ENCODE results near the gene TMEM184A. TPM values are rescaled to one million over a fixed set of nuclear protein-coding genes. Genes with fewer than 3 reads are reported as not detected.
"Not testable (repeated sequence)": the region's sequence is repeated elsewhere in the genome, so short reads cannot be mapped to it uniquely, and the experiment has no call there.

TMEM184A gene
- total RNA-seq, 1 experiment from 2014 or later = 1.2 TPM

DNA sequence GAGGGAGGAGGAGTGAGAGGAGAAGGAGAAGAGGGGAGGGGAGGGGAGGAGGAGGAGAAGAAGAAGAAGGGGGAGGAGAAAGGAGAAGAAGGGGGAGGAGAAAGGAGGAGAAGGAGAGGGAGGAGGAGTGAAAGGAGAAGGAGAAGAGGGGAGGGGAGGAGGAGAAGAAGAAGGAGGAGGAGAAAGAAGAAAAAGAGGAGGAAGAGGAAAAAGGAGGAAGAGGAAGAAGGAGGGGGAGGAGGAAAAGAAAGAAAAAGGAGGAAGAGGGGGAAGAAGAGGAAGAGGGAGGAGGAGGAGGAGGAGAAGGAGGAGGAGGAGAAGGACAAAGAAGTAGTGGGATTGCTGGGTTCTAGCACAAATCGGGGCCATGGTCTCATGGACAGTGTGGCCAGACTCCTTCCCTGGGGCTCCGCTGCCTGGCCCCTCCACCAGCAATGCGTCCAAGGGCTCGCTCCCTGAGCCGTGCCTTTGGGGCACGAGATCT is 29.7 kb downstream of the TMEM184A start:
- peaks cover 2% of the 10 kb centered on the region; the same call in 1 of the 2 replicates for H3K27me3 ChIP-seq (ENCODE audit: control insufficient read depth, insufficient read depth, low read length)
- no peak for DNase-seq
- H3K36me3 ChIP-seq (replicated peaks; ENCODE audit: control insufficient read depth, insufficient read depth, low read length) = no peaks in the 10 kb centered on the region
- H3K4me3 ChIP-seq (ENCODE audit: insufficient read depth, low read depth, low read length) = no peak overlapping the region

DNA sequence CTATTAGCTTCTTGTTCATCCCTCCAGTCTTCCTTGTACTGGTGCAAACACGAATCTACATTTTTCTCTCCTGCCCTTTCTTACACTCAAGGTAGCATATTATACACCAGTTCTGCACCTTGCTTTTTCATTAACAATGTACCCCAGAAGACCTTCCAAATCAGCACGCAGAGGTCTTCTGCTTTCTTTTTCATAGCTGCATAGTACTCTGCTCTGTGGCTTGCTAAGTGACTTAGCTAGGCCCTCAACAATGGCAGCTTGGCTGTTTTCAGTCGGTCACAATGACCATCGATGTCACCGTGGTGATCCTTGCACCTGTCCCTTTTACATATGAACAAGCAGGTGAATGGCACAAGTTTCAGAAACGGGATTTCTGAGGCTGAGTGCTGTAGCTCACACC is 30.6 kb downstream of the TMEM184A start:
- peaks cover 2% of the 10 kb centered on the region; the same call in 1 of the 2 replicates for H3K27me3 ChIP-seq (ENCODE audit: control insufficient read depth, insufficient read depth, low read length)
- no peak overlapping the region for H3K4me3 ChIP-seq (ENCODE audit: insufficient read depth, low read depth, low read length)
- H3K36me3 ChIP-seq (replicated peaks; ENCODE audit: control insufficient read depth, insufficient read depth, low read length) = no peaks in the 10 kb centered on the region
- DNase-seq = no peak

DNA sequence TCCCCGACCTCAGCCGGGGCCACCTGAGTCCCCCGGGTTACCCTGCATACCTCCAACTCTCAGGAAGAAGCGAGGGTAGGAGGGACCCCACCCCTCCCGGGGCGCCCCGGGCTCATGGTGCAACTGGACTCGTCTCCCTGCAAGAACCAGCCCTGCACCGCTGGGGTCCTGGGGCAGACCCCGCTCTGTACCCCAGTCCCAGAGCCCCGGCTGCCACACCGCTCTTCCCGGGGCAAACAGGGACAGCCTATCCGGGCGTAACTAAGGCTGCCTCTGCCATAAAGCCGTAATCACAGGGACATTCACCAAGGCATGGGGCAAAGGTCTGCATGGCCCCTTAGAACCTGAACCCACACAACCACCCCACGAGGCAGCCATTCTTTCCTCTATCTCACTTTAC is 32.2 kb downstream of the TMEM184A start:
- H3K36me3 ChIP-seq (replicated peaks; ENCODE audit: control insufficient read depth, insufficient read depth, low read length) = no peaks in the 10 kb centered on the region
- no peak overlapping the region for H3K4me3 ChIP-seq (ENCODE audit: insufficient read depth, low read depth, low read length)
- DNase-seq = no peak
- peaks cover 2% of the 10 kb centered on the region; the same call in 1 of the 2 replicates for H3K27me3 ChIP-seq (ENCODE audit: control insufficient read depth, insufficient read depth, low read length)

DNA sequence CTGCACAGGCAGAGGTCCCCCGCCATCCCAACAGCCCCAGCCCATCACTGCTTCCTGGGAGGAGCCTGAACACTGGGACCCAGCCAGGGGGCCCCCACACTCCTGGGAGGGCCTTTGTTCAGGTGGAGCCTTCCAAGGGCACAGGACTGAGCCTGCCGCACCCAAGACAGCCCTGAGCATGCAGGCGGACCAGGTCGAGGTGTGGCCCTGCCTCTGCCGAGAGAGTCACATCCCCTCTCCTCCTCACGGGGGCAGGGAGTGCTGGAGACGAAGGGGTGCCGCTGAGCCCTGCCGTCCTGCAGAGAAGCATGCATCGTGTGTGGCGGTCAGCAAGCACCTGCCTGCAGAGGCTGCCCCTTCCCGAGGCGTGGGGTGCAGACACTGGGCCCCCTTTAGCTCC is 32.8 kb downstream of the TMEM184A start:
- no peak overlapping the region for H3K4me3 ChIP-seq (ENCODE audit: insufficient read depth, low read depth, low read length)
- H3K36me3 ChIP-seq (replicated peaks; ENCODE audit: control insufficient read depth, insufficient read depth, low read length) = no peaks in the 10 kb centered on the region
- peak; percentile 89 for DNase-seq
- peaks cover 2% of the 10 kb centered on the region; the same call in 1 of the 2 replicates for H3K27me3 ChIP-seq (ENCODE audit: control insufficient read depth, insufficient read depth, low read length)

DNA sequence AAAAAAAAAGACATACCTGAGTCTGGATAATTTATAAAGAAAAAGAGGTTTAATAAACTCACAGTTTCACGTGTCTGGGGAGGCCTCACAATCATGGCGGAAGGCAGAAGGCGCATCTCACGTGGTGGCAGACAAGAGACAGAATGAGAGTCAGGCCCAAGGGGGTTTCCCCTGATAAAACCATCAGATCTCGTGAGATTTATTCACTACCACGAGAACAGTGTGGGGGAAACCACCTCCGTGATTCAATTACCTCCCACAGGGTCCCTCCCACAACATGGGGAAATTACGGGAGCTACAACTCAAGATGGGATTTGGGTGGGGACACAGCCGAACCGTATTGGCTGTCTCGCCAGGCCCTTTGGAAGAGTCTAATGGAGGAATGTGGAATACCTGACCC is 34.5 kb downstream of the TMEM184A start:
- no peaks in the 10 kb centered on the region for H3K36me3 ChIP-seq (replicated peaks; ENCODE audit: control insufficient read depth, insufficient read depth, low read length)
- DNase-seq = no peak
- peaks cover 1% of the 10 kb centered on the region; the same call in 1 of the 2 replicates for H3K27me3 ChIP-seq (ENCODE audit: control insufficient read depth, insufficient read depth, low read length)
- H3K4me3 ChIP-seq (ENCODE audit: insufficient read depth, low read depth, low read length) = no peak overlapping the region

DNA sequence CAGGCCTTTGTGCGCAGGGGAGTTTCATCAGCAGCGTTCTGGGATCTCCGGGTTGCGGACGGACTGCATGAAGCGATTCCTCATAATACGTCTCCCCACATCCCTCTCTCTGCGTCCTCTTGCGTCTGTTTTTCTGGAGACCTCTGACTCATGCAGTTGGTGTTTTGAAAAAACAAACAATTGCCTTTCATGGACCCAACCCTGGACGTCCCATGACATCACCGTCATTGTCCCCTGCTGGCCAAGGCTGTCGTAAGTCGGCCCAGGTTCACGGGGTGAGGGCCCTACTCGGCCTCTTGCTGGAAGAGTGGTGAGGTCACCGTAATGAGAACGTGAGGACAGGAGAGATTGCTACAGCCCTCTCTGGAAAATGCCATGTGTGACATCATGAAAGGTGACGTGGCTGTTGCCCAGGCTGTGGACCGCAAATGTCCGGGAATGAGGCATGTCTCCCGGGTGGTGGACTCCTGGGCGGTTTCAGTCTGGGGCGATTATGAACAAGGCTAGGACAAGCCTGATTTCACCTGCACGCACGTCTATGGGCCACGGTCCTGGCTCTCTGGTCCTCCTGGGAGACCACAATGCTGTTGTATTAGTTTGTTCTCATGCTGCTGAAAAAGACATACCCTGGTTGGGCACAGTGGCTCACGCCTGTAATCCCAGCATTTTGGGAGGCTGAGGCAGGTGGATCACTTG is 35.3 kb downstream of the TMEM184A start:
- no peak for DNase-seq
- H3K27me3 ChIP-seq (ENCODE audit: control insufficient read depth, insufficient read depth, low read length) = no peaks in the 10 kb centered on the region
- H3K36me3 ChIP-seq (replicated peaks; ENCODE audit: control insufficient read depth, insufficient read depth, low read length) = no peaks in the 10 kb centered on the region
- no peak overlapping the region for H3K4me3 ChIP-seq (ENCODE audit: insufficient read depth, low read depth, low read length)

DNA sequence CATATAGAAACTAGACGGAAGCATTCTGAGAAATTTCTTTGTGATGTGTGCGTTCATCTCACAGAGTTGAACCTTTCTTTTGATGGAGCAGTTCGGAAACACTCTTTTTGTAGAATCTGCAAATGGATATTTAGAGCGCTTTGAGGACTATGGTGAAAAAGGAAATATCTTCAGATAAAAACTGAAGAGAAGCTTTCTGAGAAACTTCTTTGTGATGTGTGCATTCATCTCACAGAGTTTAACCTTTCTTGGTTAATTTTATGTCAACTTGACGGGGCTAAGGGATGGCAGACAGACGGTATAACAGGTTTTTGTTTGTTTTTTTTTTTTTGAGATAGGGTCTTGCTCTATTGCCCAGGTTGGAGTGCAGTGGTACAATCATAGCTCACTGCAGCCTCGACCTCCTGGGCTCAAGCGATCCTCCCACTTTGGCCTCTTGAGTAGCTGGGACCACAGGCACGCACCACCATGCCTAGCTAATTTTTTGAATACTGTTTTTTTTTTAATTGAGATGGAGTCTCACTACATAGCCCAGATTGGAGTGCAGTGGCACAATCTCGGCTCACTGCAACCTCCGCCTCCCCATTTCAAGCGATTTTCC is 36.6 kb downstream of the TMEM184A start:
- H3K4me3 ChIP-seq (ENCODE audit: insufficient read depth, low read depth, low read length); DNase-seq; H3K36me3 ChIP-seq (replicated peaks; ENCODE audit: control insufficient read depth, insufficient read depth, low read length); H3K27me3 ChIP-seq (ENCODE audit: control insufficient read depth, insufficient read depth, low read length): not testable (repeated sequence)

DNA sequence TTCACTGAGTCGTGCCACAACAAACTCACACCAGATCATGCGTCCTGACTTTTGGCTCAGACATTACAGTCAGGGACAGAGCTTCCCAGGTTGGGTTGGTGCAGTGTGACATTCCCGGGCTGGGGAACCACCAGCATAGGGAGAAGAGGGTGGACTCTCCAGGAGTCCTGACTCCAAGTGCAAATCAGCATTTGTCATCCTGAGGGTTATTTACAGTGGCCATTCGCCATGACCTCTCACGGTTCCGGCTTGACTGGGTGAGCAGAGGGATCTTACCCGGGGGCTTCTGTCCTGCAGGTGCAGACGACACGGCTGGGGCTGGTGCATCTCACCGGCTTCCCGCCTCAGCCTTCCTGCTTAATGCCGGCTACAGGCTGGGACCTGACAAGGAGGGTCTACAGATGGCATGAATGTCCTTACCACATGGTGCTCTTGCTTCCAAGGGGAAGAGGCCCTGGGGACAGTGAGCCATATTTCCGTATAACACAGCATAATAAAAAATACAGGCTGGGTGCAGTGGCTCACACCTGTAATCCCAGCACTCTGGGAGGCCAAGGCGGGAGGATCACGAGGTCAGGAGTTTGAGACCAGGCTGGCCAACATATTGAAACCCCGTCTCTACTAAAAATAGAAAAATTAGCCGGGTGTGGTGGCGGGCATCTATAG is 39.3 kb downstream of the TMEM184A start:
- Histone ChIP-seq H3K4me3 (ENCODE audit: insufficient read depth, low read depth, low read length) (no peak overlapping the region), H3K27me3 (ENCODE audit: control insufficient read depth, insufficient read depth, low read length) (no peaks in the 10 kb centered on the region), H3K36me3 (replicated peaks; ENCODE audit: control insufficient read depth, insufficient read depth, low read length) (no peaks in the 10 kb centered on the region)
- DNase-seq = no peak

DNA sequence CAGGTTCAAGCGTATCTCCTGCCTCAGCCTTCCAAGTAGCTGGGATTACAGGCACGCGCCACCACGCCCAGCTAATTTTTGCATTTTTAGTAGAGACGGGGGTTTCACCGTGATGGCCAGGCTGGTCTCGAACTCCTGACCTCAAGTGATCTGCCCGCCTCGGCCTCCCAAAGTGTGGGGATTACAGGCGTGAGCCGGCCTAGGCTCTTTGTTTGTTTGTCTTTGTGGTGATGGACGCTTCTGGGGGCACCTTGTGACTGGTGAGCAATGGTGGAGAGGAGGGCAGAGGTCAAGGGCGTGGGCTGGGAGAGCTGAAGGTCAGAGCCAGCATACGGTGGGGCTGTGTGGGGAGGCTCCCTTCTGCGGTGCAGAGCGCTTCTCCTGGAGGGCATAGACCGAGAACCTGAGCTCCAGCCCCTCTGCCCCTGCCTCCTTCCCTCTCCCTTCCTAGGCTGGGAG is 40.5 kb downstream of the TMEM184A start:
- not testable (repeated sequence) for H3K36me3 ChIP-seq (replicated peaks; ENCODE audit: control insufficient read depth, insufficient read depth, low read length); H3K4me3 ChIP-seq (ENCODE audit: insufficient read depth, low read depth, low read length); H3K27me3 ChIP-seq (ENCODE audit: control insufficient read depth, insufficient read depth, low read length); DNase-seq

DNA sequence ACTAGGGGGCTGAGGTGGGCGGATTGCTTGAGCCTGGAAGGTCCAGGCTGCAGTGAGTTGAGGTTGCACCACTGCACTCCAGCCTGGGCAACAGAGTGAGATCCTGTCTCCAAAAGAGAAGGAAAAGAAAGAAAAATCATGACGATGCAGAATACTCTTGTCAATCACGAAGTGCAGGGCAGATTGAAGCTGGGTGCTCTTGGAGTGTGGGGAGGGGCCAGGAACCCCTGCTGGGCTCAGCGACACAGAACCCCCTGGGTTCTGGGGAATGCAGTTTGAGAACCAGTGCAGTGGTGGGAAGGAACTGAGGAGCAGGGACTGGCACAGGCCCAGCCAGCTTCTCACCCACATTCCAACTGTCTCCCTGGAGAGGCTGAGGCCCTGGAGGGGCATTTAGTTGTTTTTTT is 41.0 kb downstream of the TMEM184A start:
- no peak for DNase-seq
- Histone ChIP-seq H3K36me3 (replicated peaks; ENCODE audit: control insufficient read depth, insufficient read depth, low read length) (no peaks in the 10 kb centered on the region), H3K27me3 (ENCODE audit: control insufficient read depth, insufficient read depth, low read length) (no peaks in the 10 kb centered on the region), H3K4me3 (ENCODE audit: insufficient read depth, low read depth, low read length) (no peak overlapping the region)

DNA sequence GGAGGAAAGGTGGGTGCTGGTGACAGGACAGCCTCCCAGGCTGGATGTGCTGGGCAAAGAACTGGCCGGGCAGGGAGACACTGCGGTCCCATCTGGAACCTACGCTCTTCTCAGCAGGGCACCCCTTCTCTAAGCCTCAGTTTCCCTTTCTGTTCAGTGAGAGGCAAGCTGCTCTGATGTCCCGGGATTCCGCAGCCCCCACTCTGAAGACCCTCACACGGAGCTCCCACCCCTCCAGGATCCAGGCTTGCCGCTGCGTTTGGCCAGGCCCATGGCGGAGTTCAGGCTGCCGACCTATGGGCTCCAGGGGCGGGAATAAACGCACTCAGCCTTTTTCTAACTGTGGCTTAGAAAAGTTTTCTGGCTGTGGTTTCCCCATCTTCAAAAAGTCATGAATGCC is 41.6 kb downstream of the TMEM184A start:
- Histone ChIP-seq H3K27me3 (ENCODE audit: control insufficient read depth, insufficient read depth, low read length) (no peaks in the 10 kb centered on the region), H3K36me3 (replicated peaks; ENCODE audit: control insufficient read depth, insufficient read depth, low read length) (no peaks in the 10 kb centered on the region), H3K4me3 (ENCODE audit: insufficient read depth, low read depth, low read length) (no peak overlapping the region)
- no peak for DNase-seq

DNA sequence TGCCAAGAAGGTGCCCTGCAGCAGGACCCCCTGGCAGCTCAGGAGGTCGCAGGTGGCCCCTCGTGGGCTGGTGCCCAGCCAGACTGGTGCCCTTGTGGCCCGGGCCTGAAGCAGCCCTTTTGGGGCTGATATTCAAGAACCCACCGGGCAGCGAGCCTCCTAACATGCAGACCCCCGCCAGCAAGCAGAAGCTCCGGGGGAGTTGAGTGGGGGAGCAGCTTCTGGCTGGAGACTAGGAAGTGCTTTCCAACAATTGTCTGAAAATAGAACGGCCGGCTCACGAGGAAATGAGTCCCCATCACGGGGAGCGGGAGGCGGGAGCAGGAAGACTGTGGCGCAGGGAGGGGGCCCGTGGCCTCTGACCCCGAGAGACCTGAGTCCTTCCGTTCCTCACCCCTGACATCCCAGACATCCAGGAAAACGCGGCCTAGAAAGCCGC is 42.3 kb downstream of the TMEM184A start:
- Histone ChIP-seq H3K27me3 (ENCODE audit: control insufficient read depth, insufficient read depth, low read length) (no peaks in the 10 kb centered on the region), H3K4me3 (ENCODE audit: insufficient read depth, low read depth, low read length) (no peak overlapping the region), H3K36me3 (replicated peaks; ENCODE audit: control insufficient read depth, insufficient read depth, low read length) (no peaks in the 10 kb centered on the region)
- DNase-seq = no peak

DNA sequence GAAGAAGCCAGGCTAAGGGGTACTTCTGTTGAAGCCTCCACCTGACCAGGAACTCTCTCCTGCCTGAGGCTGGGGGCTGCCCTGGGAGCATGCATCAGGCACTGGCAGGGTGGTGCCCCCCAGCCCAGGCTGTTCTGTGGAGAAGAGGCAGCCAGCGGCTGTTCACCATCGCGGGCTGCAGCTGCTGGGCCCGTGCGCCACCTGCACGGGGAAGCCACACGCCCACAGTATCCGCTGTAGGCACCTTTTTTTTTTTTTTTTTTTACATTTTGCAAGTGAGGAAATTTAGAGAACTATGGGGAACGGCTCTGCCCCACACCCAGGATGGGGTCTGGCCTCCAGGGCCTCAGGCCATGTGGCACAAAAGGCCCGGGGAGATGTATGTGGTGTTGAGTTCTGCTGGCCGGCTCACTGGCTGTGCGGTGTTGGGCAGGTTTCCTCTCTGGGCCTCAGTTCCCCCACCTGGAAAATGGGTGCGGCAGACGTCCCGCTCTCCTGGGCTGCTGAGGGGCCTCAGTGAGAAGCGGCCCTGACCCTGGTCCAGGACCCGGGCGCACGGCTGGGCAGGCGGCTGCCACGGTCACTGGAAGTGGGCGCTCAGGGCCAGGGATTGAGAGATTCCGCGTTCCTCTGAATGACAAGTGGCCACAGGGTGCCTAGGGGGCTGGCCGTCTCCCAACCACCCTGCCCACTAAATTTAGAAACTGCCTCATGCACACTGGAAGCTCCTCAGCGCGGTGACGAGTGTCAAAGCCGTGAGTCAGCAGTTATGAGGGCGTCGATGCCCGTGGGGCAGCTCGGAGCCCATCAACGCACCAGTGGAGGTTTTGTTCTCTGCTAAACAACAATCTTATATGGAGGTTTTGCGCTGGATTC is 43.0 kb downstream of the TMEM184A start:
- Histone ChIP-seq H3K36me3 (replicated peaks; ENCODE audit: control insufficient read depth, insufficient read depth, low read length) (no peaks in the 10 kb centered on the region), H3K27me3 (ENCODE audit: control insufficient read depth, insufficient read depth, low read length) (no peaks in the 10 kb centered on the region), H3K4me3 (ENCODE audit: insufficient read depth, low read depth, low read length) (no peak overlapping the region)
- DNase-seq = no peak

All from H7 (cell line).